GM21529 (cell line): ENCODE results near the gene GPSM1.
"Not testable (repeated sequence)": the region's sequence is repeated elsewhere in the genome, so short reads cannot be mapped to it uniquely, and the experiment has no call there.

ENCODE experiments used
- ATAC-seq: cut with Tn5 transposase; IDR thresholded peaks from one replicate; pipeline ENCODE4 v1.9.1; 2021; ENCODE audit not compliant: unreplicated experiment

Gene GPSM1

DNA sequence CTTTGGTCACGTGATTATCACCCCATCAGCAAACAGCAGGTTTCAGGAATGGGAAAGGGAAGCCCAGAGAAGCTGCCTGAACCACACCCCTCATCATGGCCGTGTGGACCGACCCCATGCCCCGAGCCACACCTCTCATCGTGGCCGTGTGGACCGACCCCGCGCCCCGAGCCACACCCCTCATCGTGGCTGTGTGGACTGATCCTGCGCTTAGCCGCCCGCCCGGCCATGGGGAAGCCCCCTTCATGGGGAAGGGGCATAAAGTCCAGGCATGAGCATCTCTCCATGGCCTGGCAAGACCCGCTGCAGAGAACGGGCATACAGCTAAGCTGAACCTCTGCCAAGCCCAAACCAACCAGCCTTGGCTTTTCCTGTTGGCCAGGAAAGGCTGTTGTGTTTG is 66.2 kb downstream of the GPSM1 start:
- ATAC-seq: no peak

DNA sequence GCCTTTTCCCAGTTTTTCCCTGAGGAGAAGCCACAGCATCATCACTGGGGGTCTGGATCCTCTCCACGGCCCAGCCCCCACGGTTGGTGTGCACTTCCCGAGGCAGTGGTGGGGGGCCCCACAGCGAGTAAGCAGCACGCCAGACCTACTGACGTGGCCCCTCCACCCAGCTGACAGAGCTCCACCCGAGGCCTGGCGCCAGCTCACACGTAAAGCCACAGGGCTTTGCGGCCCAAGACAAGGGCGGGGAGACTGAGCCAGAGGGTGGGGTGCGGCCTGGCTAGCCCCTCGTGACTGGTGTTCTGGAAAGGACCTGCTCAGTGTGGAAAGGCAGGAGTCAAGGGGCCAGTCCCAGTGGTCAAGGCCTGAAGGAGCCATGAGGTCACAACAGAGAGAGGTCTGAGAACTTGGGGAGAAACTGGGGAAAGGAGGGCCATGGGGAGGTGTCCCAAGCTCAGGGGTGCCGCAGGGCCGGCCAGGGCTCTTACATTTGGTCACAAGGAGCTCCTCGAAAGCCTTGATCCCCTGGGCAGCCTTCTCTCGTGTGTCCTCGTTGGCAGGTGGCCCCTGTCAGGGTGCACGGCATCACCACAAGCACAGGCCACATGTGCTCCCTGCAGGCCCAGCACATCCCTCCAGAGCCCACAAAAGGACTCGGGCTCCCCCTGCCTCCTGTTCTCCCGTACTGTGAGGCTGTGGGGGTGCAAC is 67.1 kb downstream of the GPSM1 start:
- no peak for ATAC-seq

DNA sequence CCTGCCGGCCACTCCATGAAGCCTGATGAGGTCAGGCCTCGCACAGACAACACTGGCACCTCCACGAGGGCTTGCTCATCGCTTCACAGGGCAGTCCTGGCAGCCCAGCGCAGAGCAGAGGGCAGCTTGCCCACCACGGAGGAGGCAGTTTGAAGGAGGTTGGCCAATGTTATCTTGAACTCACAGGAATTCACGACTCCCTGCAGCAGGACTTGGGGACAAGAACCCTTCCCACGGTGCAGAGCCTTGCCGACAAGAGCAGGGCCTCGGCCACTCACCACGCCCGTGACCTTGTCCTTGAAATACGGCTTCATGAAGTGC is 67.6 kb downstream of the GPSM1 start:
- ATAC-seq: no peak

DNA sequence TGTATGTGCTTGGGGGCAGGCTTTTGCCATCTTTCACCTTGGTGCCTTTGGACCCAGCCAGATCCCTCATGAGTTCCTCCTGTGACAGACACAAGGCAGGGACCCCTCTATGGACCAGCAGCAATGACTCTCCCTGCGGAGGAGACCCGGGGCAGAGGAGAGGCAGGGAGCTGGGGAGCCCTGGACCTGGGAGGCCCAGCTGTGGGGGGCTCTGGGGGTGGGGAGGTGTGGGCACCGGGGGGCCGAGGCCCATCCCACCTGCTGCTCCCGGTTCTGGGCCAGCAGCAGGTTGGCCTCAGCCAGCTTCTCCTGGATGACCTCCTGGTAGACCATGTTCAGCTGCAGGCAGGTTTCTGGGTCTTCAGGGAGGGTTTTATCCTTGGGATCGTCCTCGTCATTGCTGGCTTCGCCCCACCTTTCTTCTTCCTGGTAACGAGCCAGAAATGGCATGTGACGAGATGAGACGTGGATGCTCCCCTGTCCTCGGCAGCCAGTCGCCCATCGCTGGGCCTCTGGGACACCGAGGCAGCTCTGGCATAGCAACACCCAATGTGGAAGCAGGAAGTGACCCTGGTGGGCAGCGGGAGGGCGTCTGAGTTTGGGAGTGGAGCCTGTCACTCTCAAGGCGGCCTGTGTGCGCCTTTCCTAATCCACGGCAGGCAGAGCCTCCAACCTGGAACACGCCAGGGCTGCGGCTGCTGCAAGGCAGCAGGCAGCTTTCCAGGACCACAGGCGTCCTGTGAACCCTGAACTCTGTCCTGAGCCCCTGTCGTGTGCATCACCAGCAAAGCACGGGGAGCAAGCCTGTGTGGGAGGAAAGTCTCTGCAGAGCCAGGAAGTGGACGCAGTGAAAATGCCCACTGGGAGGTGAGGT is 68.2 kb downstream of the GPSM1 start:
- ATAC-seq: no peak

DNA sequence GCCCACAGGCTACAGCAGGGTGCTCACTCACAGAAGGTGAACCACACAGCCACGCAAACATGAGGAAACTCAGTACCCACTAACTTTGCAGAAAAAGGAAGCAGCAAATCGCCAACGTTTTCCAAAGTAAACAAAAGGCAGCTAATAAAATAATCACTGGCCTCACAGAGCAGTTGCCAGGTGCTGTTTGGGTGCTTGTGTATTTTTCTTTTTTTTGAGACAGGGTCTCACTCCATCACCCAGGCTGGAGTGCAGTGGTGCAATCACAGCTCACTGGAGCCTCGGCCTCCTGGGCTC is 68.8 kb downstream of the GPSM1 start:
- no peak for ATAC-seq

DNA sequence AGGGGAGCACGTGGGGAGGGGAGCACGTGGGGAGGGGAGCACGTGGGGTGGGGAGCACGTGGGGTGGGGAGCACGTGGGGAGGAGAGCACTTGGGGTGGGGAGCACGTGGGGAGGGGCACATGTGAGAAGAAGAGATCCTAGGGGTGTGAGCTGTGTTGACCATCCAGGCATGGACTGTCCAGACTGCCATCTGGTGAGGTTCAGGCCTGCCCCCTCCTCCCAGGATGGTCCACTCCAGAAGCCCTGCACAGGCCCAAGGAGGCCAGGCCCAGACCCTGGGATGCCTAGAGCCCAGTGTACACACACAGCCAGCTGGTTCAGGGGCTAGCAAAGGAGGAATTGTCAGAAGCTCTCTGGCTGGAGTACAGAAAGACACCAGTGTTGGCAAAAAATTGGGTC is 70.3 kb downstream of the GPSM1 start:
- ATAC-seq: no peak

DNA sequence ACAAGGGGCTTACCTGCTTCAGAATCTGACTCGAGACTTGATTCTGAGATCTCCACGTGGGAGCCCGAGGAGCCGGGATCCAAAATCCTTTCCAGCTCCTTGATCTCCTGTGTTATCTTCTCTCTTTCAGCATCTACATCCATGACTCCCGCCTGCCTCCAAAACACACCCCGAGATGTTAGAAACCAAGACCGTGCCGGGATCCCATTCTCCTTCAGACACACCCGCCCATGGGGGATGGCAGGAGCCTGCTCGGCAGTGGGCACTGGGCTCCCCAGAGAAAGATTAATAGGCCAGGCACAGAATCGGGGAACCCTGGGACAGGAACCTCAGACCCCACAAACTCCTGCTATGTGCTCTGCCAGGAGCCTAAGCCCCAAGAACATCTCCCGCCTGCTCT is 70.9 kb downstream of the GPSM1 start:
- ATAC-seq: no peak

DNA sequence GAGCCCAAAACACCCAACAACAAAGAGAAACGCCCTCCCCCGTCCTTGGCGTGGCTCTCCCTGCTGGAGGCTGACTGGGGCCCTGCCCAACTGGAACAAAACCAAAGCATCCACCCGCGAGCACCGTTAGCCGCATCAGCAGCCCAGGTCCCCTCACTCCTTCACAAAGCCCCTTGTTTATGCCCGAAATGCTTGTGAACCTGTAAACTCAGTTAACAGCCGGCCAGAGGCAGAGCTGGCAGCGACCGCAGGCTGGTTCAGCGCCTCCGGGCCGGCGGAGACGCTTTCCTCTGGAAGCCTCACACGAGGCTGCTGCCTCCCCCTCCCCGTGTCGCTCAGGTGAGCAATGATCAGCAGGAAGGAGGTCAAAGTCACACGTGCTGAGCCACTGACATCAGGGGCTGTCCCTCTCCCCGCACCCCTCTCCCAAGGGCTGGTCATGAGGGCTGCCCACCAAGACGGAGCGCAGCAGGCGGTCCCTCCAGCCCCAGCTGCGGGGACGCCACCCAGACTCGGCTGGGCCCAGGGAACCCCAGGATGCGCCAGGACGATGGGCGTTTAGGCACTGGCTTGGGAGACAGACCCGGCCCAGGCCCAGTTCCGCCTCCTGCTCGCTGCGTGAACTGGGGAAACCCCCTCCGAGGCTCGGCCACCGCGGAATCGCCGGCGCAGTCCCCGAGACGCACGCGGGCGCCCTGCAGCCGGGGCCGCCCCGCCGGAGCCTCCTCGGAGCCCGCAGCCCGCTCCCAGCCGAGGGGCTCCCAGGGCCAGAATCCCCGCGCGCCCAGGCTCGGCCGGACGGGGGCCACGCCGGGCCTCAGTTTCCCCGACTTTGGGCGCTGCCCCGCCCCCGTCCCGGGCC is 72.1 kb downstream of the GPSM1 start:
- peak; percentile 26 for ATAC-seq

DNA sequence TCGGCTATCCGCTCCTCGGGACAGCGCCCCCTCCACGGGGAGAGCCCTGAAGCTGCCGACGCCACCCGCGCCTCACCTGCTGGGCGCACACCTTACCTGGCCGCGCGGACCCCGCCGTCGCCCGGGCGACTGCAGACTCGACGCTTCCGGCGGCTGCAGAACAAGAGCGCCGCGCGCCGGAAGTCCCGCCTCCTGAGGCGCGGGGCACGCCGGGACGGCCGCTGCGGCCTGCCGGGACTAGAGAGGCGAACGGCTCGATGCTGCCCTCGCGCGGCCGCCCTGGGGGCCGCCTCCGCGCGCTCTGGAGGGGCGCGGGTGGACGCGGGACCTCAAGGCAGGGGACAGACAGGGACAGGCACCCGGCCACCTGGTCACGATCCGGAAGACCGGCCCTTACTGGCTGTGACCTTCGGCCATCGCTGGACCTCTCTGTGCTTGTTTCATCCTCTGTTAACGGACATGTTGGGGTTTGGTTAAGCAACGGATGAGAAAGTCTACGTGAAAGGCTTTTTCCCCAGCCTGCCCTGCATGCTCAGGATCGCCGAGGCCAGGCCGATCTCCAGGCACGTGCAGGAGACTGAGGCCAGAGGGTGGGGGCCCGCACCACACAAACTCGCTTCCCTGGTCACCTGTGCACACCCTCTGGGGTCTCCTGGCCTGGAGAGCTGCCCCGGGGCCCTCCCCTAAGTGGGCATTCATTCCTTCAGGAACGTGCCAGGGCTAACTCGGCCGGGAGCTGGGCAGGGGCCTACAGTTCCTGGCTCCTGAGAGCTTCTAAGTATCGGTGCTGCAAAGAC is 72.9 kb downstream of the GPSM1 start, which contains the start of gene SNAPC4:
TSS of gene SNAPC4 (minus strand) at position 133 of the 797 bp plus-strand sequence. CDS start 1,742 bp downstream, outside the sequence.
- peak; percentile 54 for ATAC-seq

DNA sequence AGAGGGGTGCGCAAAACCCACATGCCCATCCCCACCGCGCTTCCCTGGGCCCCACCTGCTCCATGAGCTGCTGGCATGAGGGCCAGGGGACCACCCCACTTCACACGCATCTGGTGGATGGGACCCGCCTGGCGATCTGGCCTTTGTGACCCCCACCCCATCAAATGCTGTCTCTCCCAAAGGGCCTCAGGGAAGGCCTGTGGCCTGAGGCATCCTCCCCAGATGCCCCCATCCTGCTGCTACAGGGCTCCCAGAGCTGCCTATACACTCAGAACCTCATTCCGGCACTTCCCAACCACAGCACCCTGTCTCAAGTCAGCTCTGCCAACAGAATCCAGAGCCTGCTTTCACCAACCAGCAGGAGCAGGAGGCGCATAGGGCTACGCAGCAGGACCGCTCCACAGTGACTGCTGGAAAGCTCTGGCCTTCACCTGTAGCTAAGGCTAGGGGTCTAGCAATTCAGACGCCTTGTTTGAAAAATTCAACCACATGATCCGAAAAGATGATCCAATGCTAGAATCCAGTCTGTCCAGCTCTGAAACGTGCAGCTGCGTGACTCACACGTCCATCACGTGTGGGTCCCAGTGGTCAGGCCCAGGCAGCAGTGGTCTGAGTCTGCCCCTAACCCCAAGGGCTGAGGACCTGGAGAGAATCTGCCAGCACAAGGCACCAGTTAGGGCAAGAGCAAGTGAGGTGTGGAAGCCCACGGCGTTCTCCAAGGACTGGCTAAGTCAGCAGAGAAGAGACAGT is 74.0 kb downstream of the GPSM1 start:
- ATAC-seq: no peak

DNA sequence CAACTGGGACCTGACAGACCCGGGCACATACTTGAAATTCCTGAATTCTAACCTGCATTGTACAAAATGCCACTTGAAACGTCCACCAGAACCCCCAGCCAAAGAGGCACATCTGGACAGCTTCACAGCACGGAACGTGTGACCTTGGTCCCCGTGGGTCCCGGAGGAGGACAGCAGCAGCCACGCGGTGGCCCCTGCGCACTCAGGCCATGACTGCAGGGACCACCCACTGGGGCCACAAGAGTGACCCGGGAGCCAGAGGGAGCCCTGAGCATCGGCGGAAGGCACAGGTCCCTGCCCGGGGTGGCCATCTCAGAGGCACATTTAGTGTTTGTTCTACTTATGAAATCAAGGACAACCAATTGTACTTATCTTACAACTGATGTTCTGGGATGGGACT is 74.7 kb downstream of the GPSM1 start:
- ATAC-seq: no peak

DNA sequence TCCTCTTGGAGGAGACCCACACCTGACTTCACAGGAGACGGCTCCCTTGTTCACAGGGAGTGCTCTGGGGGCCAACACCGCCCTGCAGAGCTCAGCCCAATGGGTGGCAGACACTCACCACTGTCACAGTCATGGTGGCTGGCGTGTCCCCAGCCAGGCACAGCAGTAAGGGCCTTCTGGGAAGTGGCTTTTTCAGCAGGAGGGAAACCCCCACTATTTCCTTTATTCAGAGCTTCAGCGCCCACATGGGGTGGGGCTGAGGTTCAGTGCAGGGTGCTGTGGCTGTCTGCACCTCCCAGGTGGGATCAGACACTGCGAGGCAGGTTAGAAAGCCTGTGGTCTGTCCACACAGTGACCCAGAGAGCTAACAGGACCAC is 76.2 kb downstream of the GPSM1 start:
- peak; percentile 48 for ATAC-seq

DNA sequence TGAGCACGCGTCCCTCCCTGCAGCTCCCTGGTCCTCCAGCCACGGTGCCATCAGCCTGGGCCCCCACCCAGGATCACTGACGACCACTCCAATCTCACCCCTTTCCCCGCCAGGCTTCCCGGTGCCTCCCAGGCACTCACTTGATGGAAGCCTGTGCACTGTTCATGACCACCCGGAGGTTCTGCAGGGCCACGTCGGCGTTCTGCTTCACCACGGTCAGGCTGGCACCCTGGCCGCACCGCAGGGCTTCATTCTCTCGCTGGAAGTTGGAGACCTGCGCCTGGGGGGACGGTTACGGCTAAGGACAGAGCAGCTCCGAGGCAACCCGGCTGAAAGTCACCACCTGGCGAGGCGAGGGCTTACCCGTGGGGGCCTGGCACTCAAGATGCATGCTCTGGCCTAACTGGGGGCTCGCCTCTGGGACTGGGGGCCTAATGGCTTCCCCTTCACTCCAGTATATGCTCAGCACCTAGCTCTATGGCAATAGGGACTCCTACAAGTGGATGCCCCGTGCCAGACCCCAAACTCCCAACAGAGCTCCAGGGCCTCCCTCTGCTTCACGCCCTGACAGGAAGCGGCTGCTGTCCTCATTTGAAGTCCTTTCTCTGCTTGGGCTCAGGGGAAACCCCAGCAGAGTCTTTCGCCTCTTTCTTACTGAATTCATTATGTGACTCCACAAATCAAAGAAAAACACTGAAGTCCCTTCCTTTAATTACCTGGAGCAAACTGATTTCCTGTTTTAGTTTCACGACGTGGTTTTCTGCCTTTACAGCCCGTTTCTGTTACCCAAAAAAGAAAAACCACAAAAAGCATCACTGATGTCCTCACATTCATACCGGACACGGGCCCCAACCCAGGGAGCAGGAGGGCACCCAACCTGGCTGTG is 76.8 kb downstream of the GPSM1 start:
- ATAC-seq: no peak

DNA sequence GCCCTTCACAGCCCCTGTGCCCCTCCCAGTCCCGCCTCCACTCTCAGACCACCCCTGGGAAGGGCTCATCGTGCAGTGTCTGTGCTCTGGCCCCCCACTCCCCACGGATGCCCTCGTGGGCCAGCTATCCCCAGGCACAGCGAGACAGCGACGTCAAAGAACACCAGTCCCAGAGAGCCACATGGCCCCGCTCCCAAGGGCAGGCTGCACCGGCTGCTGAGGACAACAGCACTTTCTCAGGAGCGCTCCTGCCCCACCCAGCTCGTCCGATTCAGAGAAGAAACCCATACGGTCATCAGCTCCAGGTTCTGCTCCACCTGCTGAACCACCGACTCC is 77.4 kb downstream of the GPSM1 start:
- ATAC-seq: no peak

DNA sequence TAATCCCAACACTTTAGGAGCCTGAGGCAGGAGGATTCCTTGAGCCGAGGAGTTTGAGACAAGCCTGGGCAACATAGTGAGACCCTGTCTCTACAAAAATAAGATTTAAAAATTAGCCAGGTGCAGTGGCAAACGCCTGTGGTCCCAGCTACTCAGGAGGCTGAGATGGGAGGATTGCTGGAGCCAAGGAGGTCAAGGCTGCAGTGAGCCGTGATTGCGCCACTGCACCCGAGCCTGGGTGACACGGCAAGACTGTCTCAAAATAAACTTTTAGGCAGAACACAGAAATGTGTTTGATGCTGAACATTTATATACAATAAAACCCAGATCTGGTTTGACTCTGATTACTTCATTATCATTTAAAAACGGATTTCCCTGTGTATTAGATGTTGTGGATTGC is 78.1 kb downstream of the GPSM1 start:
- no peak for ATAC-seq

DNA sequence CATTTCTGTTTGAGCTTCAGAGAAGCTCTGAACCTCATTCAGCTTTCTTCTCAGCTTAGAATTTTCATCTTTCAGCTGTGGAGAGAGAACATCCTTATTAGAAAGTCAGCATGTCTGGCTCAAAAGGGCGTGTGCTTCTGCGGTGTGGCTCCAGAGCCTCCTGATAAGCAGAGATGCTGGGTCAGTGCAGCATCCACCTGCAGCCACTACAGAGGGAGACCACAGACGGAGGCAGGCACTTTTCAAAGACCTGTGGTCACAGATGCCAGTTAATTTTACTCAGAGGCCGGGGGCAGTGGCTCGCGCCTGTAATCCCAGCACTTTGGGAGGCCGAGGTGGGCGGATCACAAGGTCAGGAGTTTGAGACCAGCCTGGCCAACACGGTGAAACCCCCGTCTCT is 78.6 kb downstream of the GPSM1 start:
- not testable (repeated sequence) for ATAC-seq

DNA sequence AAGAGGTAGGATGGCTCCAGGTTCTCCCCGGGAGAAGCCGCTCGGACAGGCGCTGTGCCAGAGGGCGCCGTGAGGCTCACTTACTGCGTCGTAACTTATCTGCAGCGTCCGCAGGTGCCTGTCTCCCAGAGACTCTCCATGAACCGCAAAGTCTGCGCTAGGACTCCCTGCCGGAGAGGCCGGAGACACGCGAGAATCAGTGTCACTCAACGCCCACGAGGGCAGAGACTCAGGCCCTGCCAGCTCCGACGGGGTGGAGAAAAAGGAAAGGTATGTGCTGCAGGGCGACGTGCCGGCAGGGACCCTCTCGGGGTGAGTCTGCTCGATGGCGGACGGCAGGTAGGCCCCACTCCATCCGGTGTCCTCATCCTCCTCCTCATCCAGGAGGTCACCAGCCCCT is 79.7 kb downstream of the GPSM1 start:
- not testable (repeated sequence) for ATAC-seq

DNA sequence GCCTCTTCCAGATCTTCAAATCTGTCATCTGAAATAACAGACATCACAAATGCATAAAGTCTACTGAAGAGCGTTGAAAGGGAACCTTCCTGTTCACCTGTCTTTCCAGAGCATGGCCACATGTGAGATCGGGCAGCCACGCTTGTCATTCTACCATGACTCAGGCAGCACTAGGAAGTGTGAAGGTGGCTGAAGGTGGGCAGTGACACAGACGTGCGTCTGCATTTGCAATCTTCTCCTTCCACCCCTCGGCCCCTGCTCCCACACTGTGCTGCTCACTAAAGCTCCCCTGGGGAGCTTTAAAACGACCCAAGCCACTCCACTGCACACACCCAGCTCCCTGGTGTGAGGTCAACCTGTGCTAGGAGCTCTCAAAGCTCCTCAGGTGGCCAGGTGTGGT is 80.6 kb downstream of the GPSM1 start:
- no peak for ATAC-seq
